Measurements from ENCODE around the gene EHD3.

Gene EHD3

DNA sequence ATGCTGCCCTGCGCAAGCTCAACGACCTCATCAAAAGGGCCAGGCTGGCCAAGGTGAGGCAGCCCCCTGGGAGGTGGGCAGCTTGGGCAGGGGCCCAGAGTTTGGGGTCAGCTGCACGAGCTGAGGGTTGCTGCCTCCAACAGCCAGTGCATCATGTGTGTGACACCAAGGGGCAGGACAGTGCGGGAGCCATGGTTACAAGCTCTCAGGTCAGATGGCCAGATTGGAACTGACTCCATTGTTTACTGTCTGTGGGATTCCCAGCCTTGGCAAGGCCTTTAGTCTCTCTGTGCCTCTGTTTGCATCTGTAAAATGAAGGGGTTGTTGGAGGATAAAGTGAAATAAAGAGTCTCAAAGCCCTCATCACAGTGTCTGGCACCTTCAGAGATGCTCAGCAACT is 26.9 kb downstream of the EHD3 start:
- DNase-seq (ENCODE audit: low spot score): no peak

GRCh38 chr2:31263636-31264190 is 29.8 kb downstream of the EHD3 start:
- no peak for TF ChIP-seq CTCF (IDR thresholded peaks at IDR 0.05)
- Histone ChIP-seq H3K27ac (peak overlapping the region in 1 of 2 donors; percentile 39), H3K4me3 (no peak overlapping the region)
- DNase-seq (ENCODE audit: low spot score): no peak

More for the DNA sequence above, 26.9 kb downstream of the EHD3 start:
- TF ChIP-seq CTCF (IDR thresholded peaks at IDR 0.05): no peak
- Histone ChIP-seq H3K4me3 (no peak overlapping the region), H3K27ac (no peak overlapping the region)

DNA sequence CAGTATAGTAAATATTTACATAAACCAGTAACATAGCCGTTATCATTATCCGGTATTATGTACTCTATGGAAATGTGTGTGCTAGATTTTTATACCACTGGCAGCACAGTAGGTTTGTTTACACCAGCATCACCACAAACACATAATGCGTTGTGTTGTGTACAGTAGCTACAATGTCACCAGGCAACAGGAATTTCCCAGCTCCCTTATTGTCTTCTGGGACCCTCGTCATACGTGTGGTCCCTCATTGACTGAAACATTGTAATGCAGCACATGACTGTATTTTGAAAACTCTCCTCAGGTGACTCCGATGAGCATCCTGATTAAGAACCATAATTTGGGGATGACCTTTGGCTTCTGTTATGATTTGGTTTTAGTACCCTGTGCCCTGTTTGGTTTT is 31.3 kb downstream of the EHD3 start:
- no peak for TF ChIP-seq CTCF (IDR thresholded peaks at IDR 0.05)
- Histone ChIP-seq H3K27ac (no peak overlapping the region), H3K4me3 (no peak overlapping the region)
- DNase-seq (ENCODE audit: low spot score): no peak

- no peak for DNase-seq (ENCODE audit: low spot score)
- no peak overlapping the region for H3K4me3 ChIP-seq
- TF ChIP-seq CTCF (IDR thresholded peaks at IDR 0.05): no peak
- H3K27ac ChIP-seq: no peak overlapping the region
Measured at GRCh38 chr2:31266804-31267203, 32.9 kb downstream of the EHD3 start.

DNA sequence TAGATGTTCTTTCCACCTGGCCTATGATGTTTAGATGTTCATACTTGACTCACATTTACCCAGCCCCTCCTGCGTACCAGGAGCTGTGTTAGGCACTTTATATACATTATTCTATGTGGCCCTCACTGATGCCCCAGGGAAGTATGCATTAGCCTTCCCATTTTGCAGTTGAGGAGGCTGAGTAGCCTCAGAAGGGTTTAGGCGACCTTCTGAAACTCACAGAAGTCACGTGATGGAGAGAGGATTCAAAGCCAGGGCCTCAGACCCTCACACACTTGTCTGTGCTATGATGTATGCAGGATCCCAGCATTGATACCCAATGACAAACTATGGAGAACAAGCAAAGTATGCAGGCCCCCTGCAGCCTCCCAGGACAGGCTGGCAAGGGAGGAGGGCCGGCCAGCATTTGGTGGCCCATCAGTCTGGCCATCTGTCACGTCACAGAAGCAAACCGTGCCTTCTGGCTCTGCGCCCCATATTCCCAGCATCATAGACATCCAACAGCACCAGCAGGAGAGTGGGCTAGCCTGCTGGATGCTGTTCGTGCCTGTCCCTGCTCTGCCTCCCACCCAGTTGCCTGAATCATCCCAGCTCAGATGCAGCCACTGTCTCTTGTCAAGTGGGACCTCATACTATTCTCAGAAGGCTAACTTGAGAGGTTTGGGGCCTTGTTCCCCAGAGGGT is 33.6 kb downstream of the EHD3 start:
- Histone ChIP-seq H3K4me3 (no peak overlapping the region), H3K27ac (peak overlapping the region in 1 of 2 donors; percentile 88)
- DNase-seq (ENCODE audit: low spot score): no peak
- no peak for TF ChIP-seq CTCF (IDR thresholded peaks at IDR 0.05)

DNA sequence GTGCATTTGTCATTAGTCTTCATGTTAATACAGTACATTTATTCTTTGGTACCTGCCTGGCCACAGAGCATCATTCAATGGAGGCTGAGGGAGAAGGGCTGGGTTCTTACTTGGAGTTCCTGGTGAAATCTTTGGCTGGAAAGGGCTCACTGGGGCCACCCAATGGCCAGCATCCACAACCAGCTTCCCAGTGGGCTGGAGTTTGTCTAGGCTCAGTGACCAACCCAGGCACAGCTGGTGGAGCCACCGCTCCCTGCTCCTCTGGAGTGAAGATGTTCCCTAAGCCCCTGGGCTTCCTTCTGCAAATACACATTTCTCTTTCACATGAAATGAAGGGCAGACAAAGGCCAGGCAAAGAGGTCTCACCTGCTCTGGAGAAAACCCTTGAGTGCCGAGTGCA is 34.4 kb downstream of the EHD3 start:
- no peak for TF ChIP-seq CTCF (IDR thresholded peaks at IDR 0.05)
- Histone ChIP-seq H3K4me3 (no peak overlapping the region), H3K27ac (peak overlapping the region in 1 of 2 donors; percentile 88)
- no peak for DNase-seq (ENCODE audit: low spot score)

DNA sequence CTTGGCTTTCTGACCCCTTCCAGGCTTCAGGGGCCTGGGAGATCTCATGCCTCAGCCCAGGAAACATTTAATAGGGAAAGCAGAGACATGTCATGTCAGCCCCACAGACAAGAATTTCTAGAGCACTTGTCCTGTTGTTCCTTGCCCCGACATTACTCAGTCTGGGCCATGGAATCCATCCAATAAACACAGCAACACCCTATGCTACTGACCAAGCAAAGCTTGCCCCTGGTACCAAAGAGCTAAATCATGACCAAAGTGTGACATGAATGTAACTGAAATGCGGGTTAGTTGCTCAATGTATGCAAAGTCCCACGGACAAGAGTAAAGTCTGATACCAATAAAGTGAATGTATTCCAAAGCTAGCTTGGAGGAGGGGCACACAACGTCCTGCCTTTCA is 35.1 kb downstream of the EHD3 start:
- Histone ChIP-seq H3K4me3 (no peak overlapping the region), H3K27ac (peak overlapping the region; percentile 62 to 88)
- no peak for DNase-seq (ENCODE audit: low spot score)
- no peak for TF ChIP-seq CTCF (IDR thresholded peaks at IDR 0.05)

All from coronary artery (tissue), 2 donors.